HCT116 (cell line): Measurements from ENCODE around the gene PARP6. TPM values are rescaled to one million over a fixed set of nuclear protein-coding genes. Genes with fewer than 3 reads are reported as not detected.

Source experiments
- ATAC-seq: fragments of 200-7000 bp; cut with Tn5 transposase; 2 replicates; pipeline ENCODE4 v1.9.1; 2020; ENCODE audit warnings: mild to moderate bottlenecking, moderate library complexity
- BruUV-seq: library from RNA; stranded (reverse); fragments of 400-500 nt; replicated peaks from 2 replicates; lab custom pipeline; 2021; lab: Mats Ljungman, UMichigan
- CTCF ChIA-PET: fragments of 300-600 bp; sonication (Branson Sonifier 250); formaldehyde crosslinking; loops from one replicate; lab custom pipeline; 2021; ENCODE audit warnings: antibody characterized with exemption; lab: Charles Lee
- POLR2A ChIA-PET: fragments of 300-600, 350-600 bp; sonication (Branson Sonifier 250); formaldehyde crosslinking; loops from one replicate; lab custom pipeline; 2021; ENCODE audit warnings: antibody characterized with exemption; lab: Charles Lee
- RAD21 ChIA-PET, 2 experiments: fragments of 300-600 bp; sonication (Branson Sonifier 250); formaldehyde crosslinking; loops; one replicate each; lab custom pipeline; 2023; ENCODE audit warnings: low total read pairs in 2 of 2; ENCODE audit not compliant: uncharacterized antibody in 2 of 2, unreplicated experiment in 2 of 2, low non-redundant PET in 1 of 2; lab: Charles Lee
- DNase-seq: peaks from one replicate; pipeline ENCODE4 v3.0.0-alpha.2; 2010; ENCODE audit warnings: low read depth, low spot score
- H2AFZ ChIP-seq: fragments of 200-600 bp; shearing (Covaris generic), sonication (generic); 2 replicates; pipeline ENCODE4 v1.6.1; 2017; ENCODE audit warnings: low read depth, mixed run types, mixed read lengths, antibody characterized with exemption, low read length; ENCODE audit not compliant: poor library complexity, severe bottlenecking
- H3K27ac ChIP-seq: 2 replicates; pipeline ENCODE4 v1.5.1; 2012; ENCODE audit warnings: low read depth, low read length
- H3K27me3 ChIP-seq: fragments of 200-600 bp; sonication (generic); 2 replicates; pipeline ENCODE4 v1.6.1; 2016; ENCODE audit warnings: mixed run types, low read length, mixed read lengths; ENCODE audit not compliant: insufficient read depth
- H3K36me3 ChIP-seq, 2 experiments: fragments of 200-500 bp in 1 of 2; fragments of 200-600 bp in 1 of 2; sonication (Bioruptor generic) in 1 of 2; sonication (generic) in 1 of 2; 2 replicates each; pipeline versions ENCODE4 v1.5.1 to v1.6.1; 2014 to 2016; ENCODE audit warnings: low read length in 2 of 2, inconsistent platforms in 1 of 2, mixed read lengths in 1 of 2, mixed run types in 1 of 2; ENCODE audit not compliant: insufficient read depth in 2 of 2, control insufficient read depth in 1 of 2
- H3K4me1 ChIP-seq, 2 experiments: fragments of 200-600 bp in 1 of 2; sonication (generic) in 1 of 2; 2 replicates each; pipeline versions ENCODE4 v1.5.1 to v1.6.1; 2012 to 2017; ENCODE audit warnings: low read length in 2 of 2, inconsistent platforms in 1 of 2, mild to moderate bottlenecking in 1 of 2, mixed read lengths in 1 of 2, mixed run types in 1 of 2, moderate library complexity in 1 of 2; ENCODE audit not compliant: insufficient read depth in 2 of 2, control insufficient read depth in 1 of 2
- H3K4me2 ChIP-seq: fragments of 200-600 bp; sonication (generic); 2 replicates; pipeline ENCODE4 v1.6.1; 2017; ENCODE audit warnings: mixed run types, low read length, mixed read lengths
- H3K4me3 ChIP-seq, 2 experiments: fragments of 200-600 bp in 1 of 2; sonication (generic) in 1 of 2; replicated peaks in 1 of 2; 2 replicates each; pipeline ENCODE4 v1.5.1; 2011 to 2016; ENCODE audit warnings: low read length in 2 of 2, control low read depth in 1 of 2, low read depth in 1 of 2, mild to moderate bottlenecking in 1 of 2, mixed read lengths in 1 of 2, mixed run types in 1 of 2
- H3K79me2 ChIP-seq: fragments of 200-600 bp; sonication (generic); 2 replicates; pipeline ENCODE4 v1.6.1; 2017; ENCODE audit warnings: mild to moderate bottlenecking, mixed run types, low read length, moderate library complexity, mixed read lengths; ENCODE audit not compliant: insufficient read depth
- H3K9ac ChIP-seq: fragments of 200-600 bp; sonication (generic); 2 replicates; pipeline ENCODE4 v1.6.1; 2016; ENCODE audit warnings: low read length, mixed read lengths
- H3K9me2 ChIP-seq: fragments of 200-600 bp; sonication (generic), shearing (Covaris generic); 2 replicates; pipeline ENCODE4 v1.6.1; 2017; ENCODE audit warnings: mixed run types, mild to moderate bottlenecking, moderate library complexity; ENCODE audit not compliant: insufficient read depth
- H3K9me3 ChIP-seq, 2 experiments: fragments of 200-500 bp in 1 of 2; fragments of 200-600 bp in 1 of 2; sonication (Bioruptor generic) in 1 of 2; sonication (generic) in 1 of 2; 2 replicates each; pipeline ENCODE4 v1.6.1; 2014 to 2017; ENCODE audit warnings: low read length in 2 of 2, mixed read lengths in 2 of 2, inconsistent platforms in 1 of 2, low read depth in 1 of 2, mild to moderate bottlenecking in 1 of 2, mixed run types in 1 of 2, moderate library complexity in 1 of 2; ENCODE audit not compliant: control insufficient read depth in 1 of 2, insufficient read depth in 1 of 2
- H4K20me1 ChIP-seq: fragments of 200-600 bp; sonication (generic), shearing (Covaris generic); 2 replicates; pipeline ENCODE4 v1.6.1; 2017; ENCODE audit warnings: mixed run types, mild to moderate bottlenecking, moderate library complexity; ENCODE audit not compliant: insufficient read depth
- ATF3 ChIP-seq: IDR thresholded peaks from 2 replicates; pipeline ENCODE4 v1.6.1; 2012
- CEBPB ChIP-seq: IDR thresholded peaks from 2 replicates; pipeline ENCODE4 v1.6.1; 2012; ENCODE audit warnings: low read depth
- EGR1 ChIP-seq: IDR thresholded peaks from 2 replicates; pipeline ENCODE4 v1.6.1; 2012; ENCODE audit warnings: low read depth
- FOSL1 ChIP-seq: IDR thresholded peaks from 2 replicates; pipeline ENCODE4 v1.6.1; 2012; ENCODE audit warnings: low read depth
- MAX ChIP-seq: IDR thresholded peaks from 2 replicates; pipeline ENCODE4 v1.6.1; 2012
- POLR2AphosphoS5 ChIP-seq: IDR thresholded peaks from 2 replicates; pipeline ENCODE4 v1.6.1; 2011; ENCODE audit warnings: mild to moderate bottlenecking, low read depth, low read length, moderate library complexity
- RAD21 ChIP-seq: IDR thresholded peaks from 2 replicates; pipeline ENCODE4 v1.6.1; 2012; ENCODE audit warnings: low read depth, mild to moderate bottlenecking
- SIN3A ChIP-seq: IDR thresholded peaks from 2 replicates; pipeline ENCODE4 v1.6.1; 2012; ENCODE audit warnings: low read depth
- TCF7L2 ChIP-seq: IDR thresholded peaks from 2 replicates; pipeline ENCODE4 v1.7.0; 2011; ENCODE audit warnings: borderline replicate concordance, inconsistent platforms; ENCODE audit not compliant: insufficient read depth, insufficient read length; ENCODE audit errors: extremely low read depth
- YY1 ChIP-seq: IDR thresholded peaks from 2 replicates; pipeline ENCODE4 v1.6.1; 2011; ENCODE audit warnings: low read length, low read depth, moderate library complexity, mild to moderate bottlenecking; ENCODE audit not compliant: insufficient replicate concordance; ENCODE audit errors: extremely low read depth
- ZBTB33 ChIP-seq: IDR thresholded peaks from 2 replicates; pipeline ENCODE4 v1.6.1; 2011; ENCODE audit warnings: mild to moderate bottlenecking, low read length, moderate library complexity; ENCODE audit not compliant: insufficient replicate concordance; ENCODE audit errors: extremely low read depth
- ZNF274 ChIP-seq: fragments of 200-500 bp; sonication (Bioruptor generic); IDR thresholded peaks from 2 replicates; pipeline ENCODE4 v1.6.1; 2014; ENCODE audit warnings: mild to moderate bottlenecking, low read depth, low read length, inconsistent platforms
- intact Hi-C: fragments of 100-400 bp; cut with micrococcal nuclease; formaldehyde crosslinking; loops from 2 replicates; pipeline ENCODE4 v1.10.0; 2022
- total RNA-seq: library from RNA; stranded (reverse); gene quantifications from one replicate; pipeline ENCODE4 v1.2.1, GENCODE V29; 2021; ENCODE audit not compliant: unreplicated experiment

The PARP6 gene
- total RNA-seq, 1 experiment from 2014 or later: 67.9 TPM

- Histone ChIP-seq H3K9me2 (no peaks in the 10 kb centered on the region), H3K4me3 (no peak overlapping the region), H3K9me3 (no peaks in the 10 kb centered on the region), H3K27ac (no peak overlapping the region), H3K9ac (no peak overlapping the region), H3K36me3 (peaks cover 15 to 19% of the 10 kb centered on the region in 2 experiments), H3K4me1 (peaks cover 9 to 10% of the 10 kb centered on the region in 2 experiments), H2AFZ (no peak overlapping the region), H3K4me2 (no peak overlapping the region), H4K20me1 (no peaks in the 10 kb centered on the region), H3K27me3 (no peaks in the 10 kb centered on the region), H3K79me2 (no peaks in the 10 kb centered on the region)
- TF ChIP-seq ATF3 (no peak), ZNF274 (no peak), CEBPB (no peak), YY1 (no peak), TCF7L2 (no peak), SIN3A (no peak), FOSL1 (no peak), RAD21 (no peak), MAX (no peak), ZBTB33 (no peak), EGR1 (no peak), POLR2AphosphoS5 (no peak)
- no peak for ATAC-seq
- POLR2A ChIA-PET: interaction anchor here (1.1 kb wide), 1 partner anchor 11 kb away, joined by 3 read pairs; no protein-coding TSS in a partner anchor
- RAD21 ChIA-PET: no interaction called here
- BruUV-seq: no TSS peak
- intact Hi-C loops: no loop called here
- CTCF ChIA-PET: no interaction called here
- DNase-seq: no peak
Observed at GRCh38 chr15:72242775-72243370, 29.5 kb downstream of the PARP6 start.
